GM12873 (cell line): ENCODE data around the gene GALNT17.
A peak's percentile ranks its signal among the peaks of the same experiment; 100 is the strongest.

Experiments
- TF ChIP-seq, protein P1 (sequence below): IDR thresholded peaks from 2 replicates; pipeline ENCODE4 v1.5.1; 2012; ENCODE audit warnings: low read depth, mild to moderate bottlenecking, moderate library complexity, low read length, control low read depth; ENCODE audit not compliant: insufficient read depth; ENCODE audit errors: missing control alignments

GALNT17 gene

DNA sequence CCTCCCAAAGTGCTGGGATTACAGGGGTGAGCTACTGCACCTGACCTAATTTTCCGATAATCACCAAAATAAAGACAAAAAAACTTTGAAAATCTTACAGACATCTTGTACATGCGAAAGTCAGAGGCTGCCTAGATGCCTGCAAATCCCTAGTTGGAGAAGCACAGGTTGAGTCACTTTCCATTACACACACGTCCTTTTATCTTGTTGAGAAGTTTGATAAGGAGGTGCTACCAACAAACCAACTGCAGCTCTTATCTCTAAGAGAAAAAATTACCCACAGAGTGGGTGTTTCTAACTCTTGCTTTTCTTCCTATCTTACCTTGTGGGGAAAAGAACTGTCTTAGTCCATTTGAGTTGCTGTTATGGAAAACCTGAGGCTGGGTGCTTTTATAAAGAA lies 589.8 kb downstream of the GALNT17 start:
- TF ChIP-seq, protein P1, sequence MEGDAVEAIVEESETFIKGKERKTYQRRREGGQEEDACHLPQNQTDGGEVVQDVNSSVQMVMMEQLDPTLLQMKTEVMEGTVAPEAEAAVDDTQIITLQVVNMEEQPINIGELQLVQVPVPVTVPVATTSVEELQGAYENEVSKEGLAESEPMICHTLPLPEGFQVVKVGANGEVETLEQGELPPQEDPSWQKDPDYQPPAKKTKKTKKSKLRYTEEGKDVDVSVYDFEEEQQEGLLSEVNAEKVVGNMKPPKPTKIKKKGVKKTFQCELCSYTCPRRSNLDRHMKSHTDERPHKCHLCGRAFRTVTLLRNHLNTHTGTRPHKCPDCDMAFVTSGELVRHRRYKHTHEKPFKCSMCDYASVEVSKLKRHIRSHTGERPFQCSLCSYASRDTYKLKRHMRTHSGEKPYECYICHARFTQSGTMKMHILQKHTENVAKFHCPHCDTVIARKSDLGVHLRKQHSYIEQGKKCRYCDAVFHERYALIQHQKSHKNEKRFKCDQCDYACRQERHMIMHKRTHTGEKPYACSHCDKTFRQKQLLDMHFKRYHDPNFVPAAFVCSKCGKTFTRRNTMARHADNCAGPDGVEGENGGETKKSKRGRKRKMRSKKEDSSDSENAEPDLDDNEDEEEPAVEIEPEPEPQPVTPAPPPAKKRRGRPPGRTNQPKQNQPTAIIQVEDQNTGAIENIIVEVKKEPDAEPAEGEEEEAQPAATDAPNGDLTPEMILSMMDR, result no peak

DNA sequence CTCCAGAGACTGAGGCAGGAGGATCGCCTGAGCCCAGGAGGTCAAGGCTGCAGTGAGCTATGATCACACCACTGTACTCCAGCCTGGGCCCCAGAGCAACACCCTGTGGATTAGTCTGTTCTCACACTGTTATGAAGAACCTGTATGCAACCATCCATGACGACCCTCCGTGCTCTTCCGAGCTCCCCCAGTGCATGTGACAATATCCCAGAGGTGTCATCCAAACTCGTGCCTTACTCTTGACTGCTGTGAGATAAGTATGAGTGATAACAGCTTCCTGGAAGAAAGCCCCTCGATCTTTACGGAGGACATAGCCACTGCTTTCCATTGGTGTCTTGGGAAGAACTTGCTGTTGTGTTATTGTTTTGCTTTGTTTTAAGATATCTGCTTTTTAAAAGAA lies 591.9 kb downstream of the GALNT17 start:
- TF ChIP-seq, protein P1, result no peak

DNA sequence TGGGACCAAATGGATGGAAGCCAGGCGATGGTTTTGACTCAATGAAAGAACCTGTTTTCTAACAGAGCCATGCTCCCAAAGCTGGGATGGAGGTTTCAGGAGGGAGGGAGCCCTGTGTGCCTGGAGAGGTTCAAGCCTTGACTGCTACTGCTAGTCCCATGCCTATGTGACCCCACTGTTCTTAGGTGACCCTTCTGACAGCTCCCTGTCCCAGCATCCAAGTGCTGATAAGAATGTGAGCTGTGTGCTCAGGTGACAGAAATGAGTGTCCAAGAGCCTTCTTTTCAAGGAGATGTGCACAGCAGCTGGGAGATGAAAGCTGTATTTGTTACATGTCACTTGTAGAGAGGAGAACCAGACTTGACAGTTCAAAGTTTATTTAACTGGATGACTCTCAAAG lies 595.4 kb downstream of the GALNT17 start:
- TF ChIP-seq, protein P1, result no peak

DNA sequence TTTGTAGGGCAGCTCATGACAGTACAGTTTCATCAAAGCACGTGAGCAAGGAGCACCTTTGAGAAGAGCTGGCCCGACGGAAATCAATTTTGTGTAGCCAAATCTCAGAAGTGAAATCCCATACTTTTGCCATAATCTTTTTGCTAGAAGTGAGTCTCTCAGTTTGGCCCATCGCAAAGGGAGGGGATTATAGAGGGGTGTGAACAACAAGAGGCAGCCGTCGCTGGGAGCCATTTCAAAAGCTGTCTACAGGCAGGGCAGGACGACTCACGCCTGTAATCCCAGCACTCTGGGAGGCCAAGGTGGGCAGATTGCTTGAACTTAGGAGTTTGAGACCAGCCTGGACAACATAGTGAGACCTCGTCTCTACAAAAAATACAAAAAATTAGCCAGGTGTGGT lies 599.8 kb downstream of the GALNT17 start:
- TF ChIP-seq, protein P1, result no peak

DNA sequence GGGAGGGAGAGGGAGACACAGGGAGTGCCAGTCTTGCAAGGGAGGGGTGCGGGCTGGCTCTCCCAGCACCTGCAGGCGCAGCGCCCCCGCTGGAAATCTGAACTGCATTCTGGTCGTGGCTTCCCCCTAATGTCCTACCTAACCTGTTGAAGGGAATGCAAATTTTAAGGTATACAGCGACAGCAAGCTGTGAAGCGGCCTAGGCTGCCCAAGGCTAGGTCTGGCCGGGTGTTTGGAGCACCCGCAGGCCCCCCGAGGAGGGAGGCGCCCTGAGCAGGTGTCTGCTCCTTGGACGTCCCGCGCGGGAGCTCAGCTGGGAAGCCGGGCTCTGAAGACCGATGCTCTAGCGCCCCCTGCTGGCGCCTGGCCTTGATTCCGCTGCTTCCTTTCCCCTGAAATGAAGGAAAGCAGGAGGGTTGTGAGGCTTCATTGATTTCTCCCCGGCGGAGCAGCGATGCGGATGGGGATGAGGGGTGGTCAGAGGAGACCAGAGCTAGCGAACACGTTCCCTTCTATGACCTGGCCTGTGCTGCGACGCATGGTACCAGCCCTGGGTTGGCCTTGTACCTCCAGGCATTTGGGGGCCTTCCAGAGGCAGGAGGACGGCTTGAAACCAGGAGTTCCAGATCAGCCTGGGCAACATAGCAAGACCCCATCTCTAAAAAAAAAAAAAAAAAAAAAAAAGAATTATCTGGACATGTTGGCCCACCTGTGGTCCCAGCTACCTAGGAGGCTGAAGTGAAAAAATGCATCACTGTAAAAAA lies 601.3 kb downstream of the GALNT17 start:
- TF ChIP-seq, protein P1, result peak; percentile 91

DNA sequence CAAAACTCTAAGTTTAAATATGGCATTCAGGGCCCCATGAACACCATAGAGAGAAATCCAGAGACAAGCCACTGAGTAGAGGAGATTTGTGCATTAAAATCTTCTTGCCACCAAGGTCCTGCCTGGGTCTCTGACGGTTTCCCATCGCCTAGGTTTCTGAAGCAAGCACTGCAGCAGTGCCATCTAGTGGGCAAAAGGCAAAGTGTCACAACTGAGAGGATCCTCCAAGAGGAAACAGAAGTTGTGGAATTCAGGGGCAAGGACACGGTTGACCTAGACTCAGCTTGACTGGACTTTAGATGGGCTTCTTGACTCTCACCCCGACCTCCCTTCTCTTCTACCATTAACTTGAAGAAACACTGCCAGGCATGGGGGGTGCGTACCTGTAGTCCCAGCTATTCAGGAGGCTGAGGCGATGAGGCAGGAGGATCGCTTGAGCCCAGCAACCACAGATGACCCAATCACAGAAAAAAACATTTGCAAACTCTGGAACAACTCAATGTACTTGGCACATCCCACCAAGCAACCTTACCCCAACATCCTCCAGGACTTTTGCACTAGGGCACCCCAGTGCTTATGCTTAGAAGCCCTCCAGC lies 604.1 kb downstream of the GALNT17 start:
- TF ChIP-seq, protein P1, result peak; percentile 92

DNA sequence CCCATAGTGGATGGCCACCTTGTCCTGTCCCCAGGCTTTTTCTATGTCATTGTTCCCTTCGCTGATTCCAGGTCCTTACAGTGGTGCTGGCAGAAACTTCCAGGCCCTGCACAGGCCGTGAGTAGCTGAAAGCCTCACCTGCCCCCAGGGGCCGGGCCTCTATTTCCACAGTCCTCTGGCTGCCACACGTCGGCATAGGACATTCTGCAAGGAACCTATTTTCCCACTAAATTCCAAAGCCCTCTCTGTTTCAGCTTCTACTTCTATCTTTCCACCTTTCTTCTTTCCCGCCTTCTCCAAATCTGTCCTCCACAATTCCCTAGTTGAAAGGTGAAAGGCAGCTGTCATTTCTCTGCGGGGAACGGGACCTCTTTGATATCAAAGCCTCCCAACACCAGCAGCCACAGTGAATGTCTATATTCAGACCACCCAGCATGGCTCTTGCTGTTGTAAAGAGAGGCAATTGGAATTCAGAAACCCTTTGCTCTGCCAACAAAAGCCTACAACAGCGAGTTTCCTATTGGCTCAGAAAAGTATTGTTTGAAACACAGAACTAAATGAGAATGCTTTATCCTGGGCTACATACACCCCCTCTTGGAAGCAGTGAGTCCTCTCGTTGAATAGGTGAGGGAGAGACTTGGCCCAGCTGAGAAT lies 607.7 kb downstream of the GALNT17 start:
- TF ChIP-seq, protein P1, result no peak
